Mesendoderm (in vitro differentiated cells): Measurements from ENCODE around the gene RBP5.

Experiments used
- DNase-seq: peaks from one replicate; pipeline ENCODE4 v3.0.0; 2013
- H2AK5ac ChIP-seq: 2 replicates; pipeline ENCODE4 v1.6.1; 2013; ENCODE audit warnings: low read length, inconsistent platforms
- H2BK120ac ChIP-seq: 2 replicates; pipeline ENCODE4 v1.6.1; 2013; ENCODE audit warnings: low read depth, mild to moderate bottlenecking, low read length, moderate library complexity, mixed read lengths
- H2BK15ac ChIP-seq: replicated peaks from 2 replicates; pipeline ENCODE4 v1.6.1; 2013; ENCODE audit warnings: low read depth, mild to moderate bottlenecking, moderate library complexity
- H2BK5ac ChIP-seq: 2 replicates; pipeline ENCODE4 v1.6.1; 2013; ENCODE audit warnings: low read length, inconsistent platforms
- H3K18ac ChIP-seq: 2 replicates; pipeline ENCODE4 v1.6.1; 2013; ENCODE audit warnings: mild to moderate bottlenecking, low read length, mixed read lengths
- H3K23ac ChIP-seq: one replicate; pipeline ENCODE4 v1.6.1; 2013; ENCODE audit warnings: low read length
- H3K27ac ChIP-seq: 2 replicates; pipeline ENCODE4 v1.5.1; 2013; ENCODE audit warnings: low read depth, mild to moderate bottlenecking, inconsistent platforms, low read length, moderate library complexity
- H3K27me3 ChIP-seq: 2 replicates; pipeline ENCODE4 v1.6.1; 2013; ENCODE audit warnings: low read length, control low read depth, mild to moderate bottlenecking, inconsistent platforms; ENCODE audit not compliant: insufficient read depth, poor library complexity
- H3K36me3 ChIP-seq: 2 replicates; pipeline ENCODE4 v1.6.1; 2013; ENCODE audit warnings: low read length, inconsistent platforms; ENCODE audit not compliant: control insufficient read depth, insufficient read depth
- H3K4ac ChIP-seq: one replicate; pipeline ENCODE4 v1.6.1; 2013; ENCODE audit warnings: low read depth, mild to moderate bottlenecking, low read length, moderate library complexity
- H3K4me1 ChIP-seq: 2 replicates; pipeline ENCODE4 v1.6.1; 2013; ENCODE audit warnings: low read depth, low read length, inconsistent platforms; ENCODE audit not compliant: control insufficient read depth
- H3K4me2 ChIP-seq: 2 replicates; pipeline ENCODE4 v1.6.1; 2013; ENCODE audit warnings: low read length
- H3K4me3 ChIP-seq: 2 replicates; pipeline ENCODE4 v1.5.1; 2013; ENCODE audit warnings: mild to moderate bottlenecking, low read length
- H3K56ac ChIP-seq: one replicate; pipeline ENCODE4 v1.6.1; 2013; ENCODE audit warnings: low read length
- H3K79me1 ChIP-seq: 2 replicates; pipeline ENCODE4 v1.6.1; 2013; ENCODE audit warnings: low read length, inconsistent platforms
- H3K79me2 ChIP-seq: 2 replicates; pipeline ENCODE4 v1.6.1; 2013; ENCODE audit warnings: mild to moderate bottlenecking, low read length; ENCODE audit not compliant: control insufficient read depth, insufficient read depth
- H3K9ac ChIP-seq: 2 replicates; pipeline ENCODE4 v1.6.1; 2013; ENCODE audit warnings: low read length, inconsistent platforms
- H4K5ac ChIP-seq: one replicate; pipeline ENCODE4 v1.6.1; 2013; ENCODE audit warnings: low read length
- H4K8ac ChIP-seq: one replicate; pipeline ENCODE4 v1.6.1; 2013; ENCODE audit warnings: low read depth, mild to moderate bottlenecking, control low read depth, low read length, moderate library complexity
- WGBS: extraction: QIAGEN DNeasy Blood & Tissue Kit; methylation state at CpG from one replicate; pipeline ENCODE4 v1.1.7; 2013; ENCODE audit warnings: low lambda C conversion rate, missing lambda C conversion rate; ENCODE audit not compliant: insufficient coverage; ENCODE audit errors: extremely low coverage; 5-methylcytosine and 5-hydroxymethylcytosine counted together

Gene RBP5

GRCh38 chr12:7093892-7094291 lies 34.8 kb downstream of the RBP5 start:
- H2AK5ac ChIP-seq = no peak overlapping the region
- no peak overlapping the region for H3K9ac ChIP-seq
- no peak overlapping the region for H3K4me2 ChIP-seq
- no peak overlapping the region for H3K27ac ChIP-seq
- H3K27me3 ChIP-seq = no peaks in the 10 kb centered on the region
- no peak overlapping the region for H4K5ac ChIP-seq
- H3K79me2 ChIP-seq = no peaks in the 10 kb centered on the region
- no peaks in the 10 kb centered on the region for H3K36me3 ChIP-seq
- no peak overlapping the region for H4K8ac ChIP-seq
- no CpG with 5 or more reads among the region's 10 CpGs for WGBS
- no peak overlapping the region for H2BK120ac ChIP-seq
- H3K79me1 ChIP-seq = no peaks in the 10 kb centered on the region
- no peak overlapping the region for H3K23ac ChIP-seq
- no peak overlapping the region for H2BK5ac ChIP-seq
- no peak overlapping the region for H3K56ac ChIP-seq
- H3K4ac ChIP-seq = no peak overlapping the region
- H2BK15ac ChIP-seq = no peak overlapping the region
- DNase-seq = no peak
- no peaks in the 10 kb centered on the region for H3K4me1 ChIP-seq
- H3K4me3 ChIP-seq = no peak overlapping the region
- no peak overlapping the region for H3K18ac ChIP-seq

- WGBS = no CpG with 5 or more reads among the region's 5 CpGs
- no peaks in the 10 kb centered on the region for H3K27me3 ChIP-seq
- H3K4me2 ChIP-seq = no peak overlapping the region
Measured at GRCh38 chr12:7093486-7093885, 35.2 kb downstream of the RBP5 start.

GRCh38 chr12:7092986-7093460 lies 35.7 kb downstream of the RBP5 start:
- WGBS = no CpG with 5 or more reads among the region's 8 CpGs
- no peaks in the 10 kb centered on the region for H3K27me3 ChIP-seq
- no peaks in the 10 kb centered on the region for H3K79me1 ChIP-seq
- H4K8ac ChIP-seq = no peak overlapping the region
- no peak for DNase-seq
- H3K4me2 ChIP-seq = no peak overlapping the region
- H3K23ac ChIP-seq = no peak overlapping the region
- H3K36me3 ChIP-seq = no peaks in the 10 kb centered on the region
- H2BK15ac ChIP-seq = no peak overlapping the region
- no peak overlapping the region for H2BK120ac ChIP-seq
- H3K4me3 ChIP-seq = no peak overlapping the region
- peak overlapping the region; percentile 31 for H3K56ac ChIP-seq
- no peak overlapping the region for H4K5ac ChIP-seq
- no peak overlapping the region for H2BK5ac ChIP-seq
- no peak overlapping the region for H3K18ac ChIP-seq
- no peak overlapping the region for H3K9ac ChIP-seq
- H3K79me2 ChIP-seq = no peaks in the 10 kb centered on the region
- no peak overlapping the region for H3K27ac ChIP-seq
- no peak overlapping the region for H2AK5ac ChIP-seq
- H3K4me1 ChIP-seq = no peaks in the 10 kb centered on the region
- no peak overlapping the region for H3K4ac ChIP-seq

More at GRCh38 chr12:7093486-7093885, 35.2 kb downstream of the RBP5 start:
- no peak overlapping the region for H2AK5ac ChIP-seq
- H3K18ac ChIP-seq = no peak overlapping the region
- no peak overlapping the region for H3K27ac ChIP-seq
- H3K79me2 ChIP-seq = no peaks in the 10 kb centered on the region
- H2BK5ac ChIP-seq = no peak overlapping the region
- no peak overlapping the region for H3K4me3 ChIP-seq
- DNase-seq = no peak
- no peak overlapping the region for H2BK120ac ChIP-seq
- no peak overlapping the region for H3K23ac ChIP-seq
- no peak overlapping the region for H3K56ac ChIP-seq
- H3K4me1 ChIP-seq = no peaks in the 10 kb centered on the region
- H3K36me3 ChIP-seq = no peaks in the 10 kb centered on the region
- no peak overlapping the region for H3K9ac ChIP-seq
- H3K79me1 ChIP-seq = no peaks in the 10 kb centered on the region
- no peak overlapping the region for H4K8ac ChIP-seq
- H3K4ac ChIP-seq = no peak overlapping the region
- H2BK15ac ChIP-seq = no peak overlapping the region
- no peak overlapping the region for H4K5ac ChIP-seq

- H3K27me3 ChIP-seq = no peaks in the 10 kb centered on the region
- no peak within 1 kb of the TSS for H2BK15ac ChIP-seq
- no peaks in the 10 kb centered on the region for H3K79me1 ChIP-seq
- H3K18ac ChIP-seq = no peak within 1 kb of the TSS
- H3K79me2 ChIP-seq = no peaks in the 10 kb centered on the region
- peak within 1 kb of the TSS; percentile 35 for H3K4me2 ChIP-seq
- no CpG with 5 or more reads among the region's 16 CpGs for WGBS
- H3K4ac ChIP-seq = no peak within 1 kb of the TSS
- peak; percentile 67 for DNase-seq
- H2BK5ac ChIP-seq = no peak within 1 kb of the TSS
- H3K4me1 ChIP-seq = no peaks in the 10 kb centered on the region
- peak within 1 kb of the TSS; percentile 56 for H3K56ac ChIP-seq
- no peak within 1 kb of the TSS for H3K27ac ChIP-seq
- no peak within 1 kb of the TSS for H2BK120ac ChIP-seq
- no peak within 1 kb of the TSS for H3K23ac ChIP-seq
- no peak within 1 kb of the TSS for H3K4me3 ChIP-seq
- no peak within 1 kb of the TSS for H2AK5ac ChIP-seq
- no peak within 1 kb of the TSS for H4K5ac ChIP-seq
- peak within 1 kb of the TSS; percentile 58 for H3K9ac ChIP-seq
- H4K8ac ChIP-seq = no peak within 1 kb of the TSS
- H3K36me3 ChIP-seq = no peaks in the 10 kb centered on the region
Measured at GRCh38 chr12:7092229-7092985, 36.3 kb downstream of the RBP5 start, which contains the start of gene C1R. Gene C1R, minus strand, starts transcription at chr12:7092445. Its CDS starts 57 bp downstream, at chr12:7092388.

GRCh38 chr12:7091660-7092228 lies 36.9 kb downstream of the RBP5 start:
- no peak overlapping the region for H4K5ac ChIP-seq

More at GRCh38 chr12:7091660-7092228, 36.9 kb downstream of the RBP5 start:
- Histone ChIP-seq H3K79me2 (no peaks in the 10 kb centered on the region), H4K8ac (no peak overlapping the region), H3K18ac (no peak overlapping the region), H3K79me1 (no peaks in the 10 kb centered on the region), H2BK5ac (no peak overlapping the region), H3K36me3 (no peaks in the 10 kb centered on the region), H3K4me2 (no peak overlapping the region), H2BK120ac (no peak overlapping the region), H2BK15ac (no peak overlapping the region), H3K4me3 (no peak overlapping the region), H3K23ac (no peak overlapping the region), H3K27ac (no peak overlapping the region), H3K27me3 (no peaks in the 10 kb centered on the region), H3K4ac (no peak overlapping the region), H3K9ac (peak overlapping the region; percentile 58), H3K56ac (peak overlapping the region; percentile 56), H3K4me1 (no peaks in the 10 kb centered on the region), H2AK5ac (no peak overlapping the region)
- DNase-seq = no peak
- no CpG with 5 or more reads among the region's 10 CpGs for WGBS
